ENCODE data around the gene NEURL1.

The NEURL1 gene

GRCh38 chr10:103556383-103557007 lies 63.0 kb downstream of the NEURL1 start:
- no peak for TF ChIP-seq CTCF (IDR thresholded peaks at IDR 0.05; ENCODE audit: low read depth, low read length)
- H3K4me3 ChIP-seq (ENCODE audit: low read depth, low read length): no peak overlapping the region

DNA sequence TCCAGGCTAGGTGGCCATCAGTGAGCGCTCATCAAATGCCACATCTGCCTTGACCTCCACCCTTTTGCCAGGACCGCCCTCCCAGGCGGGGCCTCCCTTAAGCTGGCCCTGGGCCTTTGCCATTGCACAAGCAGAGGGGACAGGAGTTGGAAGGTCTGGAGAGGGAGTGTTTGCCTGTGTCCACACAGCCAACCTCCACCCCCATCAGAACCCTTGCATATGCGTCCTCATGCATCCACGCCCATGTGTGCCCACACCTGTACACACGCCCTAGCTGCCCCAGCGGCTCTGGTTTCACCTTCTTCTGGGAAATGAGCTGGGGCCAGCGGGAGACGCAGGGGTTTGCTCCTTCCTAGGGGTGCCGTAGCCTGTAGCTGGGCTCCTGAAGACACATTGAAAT lies 64.0 kb downstream of the NEURL1 start:
- TF ChIP-seq CTCF (IDR thresholded peaks at IDR 0.05; ENCODE audit: low read depth, low read length): no peak
- H3K4me3 ChIP-seq (ENCODE audit: low read depth, low read length): no peak overlapping the region

- no peak overlapping the region for H3K4me3 ChIP-seq (ENCODE audit: low read depth, low read length)
- TF ChIP-seq CTCF (IDR thresholded peaks at IDR 0.05; ENCODE audit: low read depth, low read length): no peak
Observed at GRCh38 chr10:103558911-103559310, 65.4 kb downstream of the NEURL1 start.

GRCh38 chr10:103559776-103560175 lies 66.3 kb downstream of the NEURL1 start:
- TF ChIP-seq CTCF (IDR thresholded peaks at IDR 0.05; ENCODE audit: low read depth, low read length): no peak
- H3K4me3 ChIP-seq (ENCODE audit: low read depth, low read length): no peak overlapping the region

GRCh38 chr10:103560886-103561285 lies 67.4 kb downstream of the NEURL1 start:
- no peak overlapping the region for H3K4me3 ChIP-seq (ENCODE audit: low read depth, low read length)
- no peak for TF ChIP-seq CTCF (IDR thresholded peaks at IDR 0.05; ENCODE audit: low read depth, low read length)

GRCh38 chr10:103562383-103562782 lies 68.9 kb downstream of the NEURL1 start:
- no peak overlapping the region for H3K4me3 ChIP-seq (ENCODE audit: low read depth, low read length)
- no peak for TF ChIP-seq CTCF (IDR thresholded peaks at IDR 0.05; ENCODE audit: low read depth, low read length)

GRCh38 chr10:103563231-103564115 lies 70.0 kb downstream of the NEURL1 start:
- no peak for TF ChIP-seq CTCF (IDR thresholded peaks at IDR 0.05; ENCODE audit: low read depth, low read length)
- no peak overlapping the region for H3K4me3 ChIP-seq (ENCODE audit: low read depth, low read length)

All from WI38 (cell line).